GM06990 (cell line): Measurements from ENCODE around the gene TRANK1.

Experiments used
- DNase-seq: peaks from one replicate; pipeline ENCODE4 v3.0.0-alpha.2; 2011; ENCODE audit not compliant: insufficient read length; ENCODE audit errors: extremely low read depth
- H3K27me3 ChIP-seq: replicated peaks from 2 replicates; pipeline ENCODE4 v1.6.0; 2011; ENCODE audit warnings: low read length; ENCODE audit not compliant: control insufficient read depth, insufficient read depth
- H3K36me3 ChIP-seq: 2 replicates; pipeline ENCODE4 v1.5.1; 2011; ENCODE audit warnings: low read length; ENCODE audit not compliant: control insufficient read depth, insufficient read depth
- H3K4me3 ChIP-seq: replicated peaks from 2 replicates; pipeline ENCODE4 v1.5.1; 2011; ENCODE audit warnings: low read depth, mild to moderate bottlenecking, control low read depth, low read length
- TF ChIP-seq, protein P1 (sequence below): IDR thresholded peaks from 2 replicates; pipeline ENCODE4 v1.5.1; 2011; ENCODE audit warnings: low read length, control low read depth, mild to moderate bottlenecking, inconsistent platforms; ENCODE audit not compliant: insufficient read depth, poor library complexity, severe bottlenecking

TRANK1 gene

DNA sequence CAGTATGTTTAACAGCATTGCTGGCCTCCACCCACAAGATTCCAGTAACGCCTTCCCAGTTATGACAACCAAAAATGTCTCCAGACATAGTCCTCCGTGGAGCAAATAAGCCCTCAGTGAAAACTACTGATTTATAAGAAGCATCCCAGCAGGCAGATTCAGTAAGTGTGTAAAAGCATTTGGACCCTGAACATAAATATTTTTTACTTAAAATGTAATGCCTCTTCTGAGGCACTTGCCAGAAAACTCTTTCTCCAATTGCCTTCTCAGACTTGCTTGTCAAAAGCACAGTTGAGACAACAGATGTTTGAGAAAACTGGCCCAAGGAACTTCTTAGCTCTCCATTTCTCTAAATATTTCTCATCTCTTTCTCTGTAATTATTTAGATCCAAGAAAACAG, 148.7 kb downstream of the TRANK1 start:
- Histone ChIP-seq H3K27me3 (no peaks in the 10 kb centered on the region), H3K4me3 (no peak overlapping the region), H3K36me3 (no peaks in the 10 kb centered on the region)
- DNase-seq: no peak
- TF ChIP-seq, protein P1, sequence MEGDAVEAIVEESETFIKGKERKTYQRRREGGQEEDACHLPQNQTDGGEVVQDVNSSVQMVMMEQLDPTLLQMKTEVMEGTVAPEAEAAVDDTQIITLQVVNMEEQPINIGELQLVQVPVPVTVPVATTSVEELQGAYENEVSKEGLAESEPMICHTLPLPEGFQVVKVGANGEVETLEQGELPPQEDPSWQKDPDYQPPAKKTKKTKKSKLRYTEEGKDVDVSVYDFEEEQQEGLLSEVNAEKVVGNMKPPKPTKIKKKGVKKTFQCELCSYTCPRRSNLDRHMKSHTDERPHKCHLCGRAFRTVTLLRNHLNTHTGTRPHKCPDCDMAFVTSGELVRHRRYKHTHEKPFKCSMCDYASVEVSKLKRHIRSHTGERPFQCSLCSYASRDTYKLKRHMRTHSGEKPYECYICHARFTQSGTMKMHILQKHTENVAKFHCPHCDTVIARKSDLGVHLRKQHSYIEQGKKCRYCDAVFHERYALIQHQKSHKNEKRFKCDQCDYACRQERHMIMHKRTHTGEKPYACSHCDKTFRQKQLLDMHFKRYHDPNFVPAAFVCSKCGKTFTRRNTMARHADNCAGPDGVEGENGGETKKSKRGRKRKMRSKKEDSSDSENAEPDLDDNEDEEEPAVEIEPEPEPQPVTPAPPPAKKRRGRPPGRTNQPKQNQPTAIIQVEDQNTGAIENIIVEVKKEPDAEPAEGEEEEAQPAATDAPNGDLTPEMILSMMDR: no peak

DNA sequence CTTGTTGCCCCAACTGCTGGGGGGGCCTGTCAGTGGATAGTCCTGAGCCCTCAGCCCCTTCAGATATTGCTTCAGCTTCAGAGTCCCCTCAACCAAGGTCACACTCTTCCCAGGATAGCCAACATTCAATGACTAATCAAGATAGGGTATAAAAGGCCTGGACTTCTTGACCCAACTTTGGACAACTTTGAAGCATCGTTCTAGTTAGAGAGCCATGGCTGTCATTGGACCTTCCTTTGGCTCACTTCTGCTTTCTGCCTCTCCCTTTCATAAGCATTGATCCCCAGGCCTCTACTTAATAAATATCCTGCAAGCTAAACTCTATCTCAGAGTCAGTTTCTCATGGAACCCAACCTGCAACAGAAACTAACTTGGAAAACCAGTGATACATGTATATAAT, 149.2 kb downstream of the TRANK1 start:
- Histone ChIP-seq H3K27me3 (no peaks in the 10 kb centered on the region), H3K4me3 (no peak overlapping the region), H3K36me3 (no peaks in the 10 kb centered on the region)
- TF ChIP-seq, protein P1: no peak
- no peak for DNase-seq

DNA sequence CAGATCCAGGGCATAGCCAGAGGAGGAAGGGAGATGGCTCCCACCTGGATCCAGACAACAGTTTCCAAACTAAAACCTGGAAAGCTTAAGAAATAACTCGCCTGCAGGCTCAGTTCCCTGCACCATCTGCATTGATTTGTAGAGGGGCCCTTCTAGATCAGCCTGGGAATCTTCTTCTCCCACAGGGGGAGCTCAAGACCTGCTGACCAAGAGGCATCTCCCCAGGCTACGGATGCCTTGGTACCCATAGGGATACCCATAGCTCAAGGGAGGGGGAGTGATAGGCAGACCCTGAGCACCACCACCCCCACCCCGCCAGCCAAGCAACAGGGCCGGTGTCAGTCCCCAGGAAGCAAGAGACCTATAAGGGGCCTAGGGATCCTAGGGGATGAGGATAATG, 152.5 kb downstream of the TRANK1 start:
- no peak for DNase-seq
- no peak overlapping the region for H3K4me3 ChIP-seq
- no peaks in the 10 kb centered on the region for H3K36me3 ChIP-seq
- no peaks in the 10 kb centered on the region for H3K27me3 ChIP-seq
- TF ChIP-seq, protein P1: peak; percentile 68

DNA sequence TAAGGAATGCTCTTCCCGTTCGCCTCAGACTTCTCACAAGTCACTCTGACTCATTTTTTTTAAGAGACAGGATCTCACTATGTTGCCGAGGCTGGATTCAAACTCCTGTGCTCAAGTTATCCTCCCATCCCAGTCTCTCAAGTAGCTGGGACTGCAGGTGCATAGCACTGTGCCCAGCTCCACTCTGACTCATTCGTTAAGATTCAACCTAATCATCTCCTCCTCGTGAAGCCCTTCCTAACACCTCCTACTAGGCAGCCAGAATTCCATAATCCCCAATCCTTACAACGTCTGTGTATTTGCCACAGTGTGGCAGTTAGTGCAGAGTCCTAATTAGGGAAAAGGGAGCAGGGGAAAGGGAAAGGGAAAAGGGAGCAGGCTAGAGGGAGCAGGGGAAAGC, 154.1 kb downstream of the TRANK1 start:
- no peaks in the 10 kb centered on the region for H3K27me3 ChIP-seq
- no peak overlapping the region for H3K4me3 ChIP-seq
- H3K36me3 ChIP-seq: no peaks in the 10 kb centered on the region
- no peak for DNase-seq
- TF ChIP-seq, protein P1: no peak

DNA sequence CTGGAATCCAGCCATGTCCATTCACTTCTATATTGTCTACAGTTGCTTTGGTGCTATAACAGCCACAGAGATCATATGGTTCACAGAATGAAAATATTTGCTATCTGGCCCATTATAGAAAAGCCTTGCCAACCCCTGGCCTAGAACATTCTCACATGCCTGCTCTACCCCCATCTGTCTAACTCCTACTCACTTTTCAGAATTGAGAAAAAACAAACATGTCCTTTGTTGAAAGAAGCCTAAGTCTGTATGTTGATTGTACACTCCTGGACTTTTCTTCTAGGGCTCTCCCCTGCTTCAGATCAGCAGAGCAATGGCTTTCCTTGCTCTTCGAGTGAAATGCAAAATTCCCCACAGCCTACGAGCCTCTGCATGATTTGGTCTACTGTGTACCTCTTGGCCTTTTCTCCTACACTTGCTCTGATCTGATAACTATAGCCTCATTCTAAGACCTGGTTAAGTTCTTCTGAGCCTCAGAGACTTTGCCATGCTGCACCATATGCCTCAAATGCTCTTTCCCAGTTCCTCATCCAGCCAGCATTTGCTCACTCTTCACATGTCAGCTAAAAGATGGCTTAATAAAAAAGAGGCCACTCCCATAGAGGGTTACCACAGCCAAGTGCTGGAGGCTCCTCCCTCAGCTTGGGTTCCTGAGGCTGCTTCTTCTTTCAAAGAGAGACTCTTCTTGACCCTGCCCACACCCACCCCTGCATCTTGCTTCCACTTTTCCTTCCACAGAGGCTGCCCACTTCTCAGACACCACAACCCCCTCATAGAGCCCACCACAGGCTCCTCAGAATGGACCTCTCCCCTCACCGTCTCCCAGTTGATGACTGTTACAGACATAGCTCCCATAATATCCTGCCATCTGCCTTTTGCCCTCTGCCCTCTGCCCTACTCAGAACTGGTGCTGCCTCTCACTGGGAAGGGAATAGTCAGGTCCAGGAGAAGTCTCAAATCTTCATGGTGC, 157.6 kb downstream of the TRANK1 start:
- H3K36me3 ChIP-seq: no peaks in the 10 kb centered on the region
- no peak overlapping the region for H3K4me3 ChIP-seq
- H3K27me3 ChIP-seq: no peaks in the 10 kb centered on the region
- TF ChIP-seq, protein P1: no peak
- no peak for DNase-seq
